PC-3 (cell line): Measurements from ENCODE around the gene ADAMTS15.

Experiments
- EZH2 ChIP-seq: fragments of 300-600 bp; sonication (generic); IDR thresholded peaks from one replicate; pipeline ENCODE4 v1.6.1; 2017; ENCODE audit warnings: antibody characterized with exemption, mild to moderate bottlenecking, low read length; ENCODE audit not compliant: unreplicated experiment
- EZH2phosphoT487 ChIP-seq: fragments of 300-600 bp; sonication (generic); IDR thresholded peaks from 2 replicates; pipeline ENCODE4 v1.6.1; 2018; ENCODE audit warnings: mild to moderate bottlenecking, antibody characterized with exemption, low read length, borderline replicate concordance
- TF ChIP-seq, protein P1 (sequence below): fragments of 300-600 bp; sonication (generic); conservative IDR thresholded peaks from 2 replicates; pipeline ENCODE4 v1.5.1; 2017; ENCODE audit warnings: antibody characterized with exemption, low read depth, mild to moderate bottlenecking, low read length

DNA sequence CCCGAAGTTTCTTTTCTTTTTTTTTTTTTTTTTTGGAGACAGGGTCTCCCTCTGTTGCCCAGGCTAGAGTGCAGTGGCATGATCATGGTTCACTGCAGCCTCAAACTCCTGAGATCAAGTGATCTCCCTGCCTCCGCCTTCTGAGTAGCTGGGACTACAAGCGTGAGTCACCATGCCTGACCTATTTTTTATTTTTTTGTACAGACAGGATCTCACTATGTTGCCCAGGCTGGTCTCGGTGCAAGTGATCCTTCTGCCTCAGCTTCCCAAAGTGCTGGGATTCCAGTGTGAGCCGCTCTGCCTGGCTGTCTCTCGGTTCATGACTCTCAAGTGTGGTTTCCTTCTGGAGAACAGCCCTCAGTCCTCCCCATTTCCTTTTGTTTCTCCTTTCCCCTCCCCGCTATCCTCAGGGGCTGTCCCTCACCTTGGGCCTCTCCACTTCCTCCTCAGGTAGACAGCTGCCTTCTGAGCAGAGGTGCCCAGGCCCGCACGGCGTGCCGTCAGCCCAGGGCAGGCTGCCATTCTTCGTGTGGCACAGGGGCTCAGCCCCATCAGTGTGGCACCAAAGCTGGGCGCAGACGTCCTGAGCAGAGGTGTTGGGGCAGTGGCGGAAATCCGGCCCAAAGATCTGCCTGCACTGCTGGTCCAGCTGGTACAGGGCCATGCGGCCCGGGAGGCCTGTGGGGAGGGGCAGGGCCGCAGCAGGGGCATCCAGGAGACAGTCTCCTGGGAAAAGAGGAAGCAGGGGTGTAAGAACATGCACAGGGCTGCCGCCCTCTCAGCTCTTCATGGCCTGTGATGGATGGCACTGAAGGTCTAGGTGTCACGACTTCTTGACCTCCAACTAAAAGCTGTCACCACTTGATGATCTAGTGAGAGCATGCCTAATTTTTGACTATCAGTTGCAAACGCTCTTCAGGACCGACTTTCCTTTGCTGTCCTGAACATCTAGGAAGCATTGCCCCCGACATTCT is 34.1 kb upstream of the ADAMTS15 start:
- TF ChIP-seq, protein P1, sequence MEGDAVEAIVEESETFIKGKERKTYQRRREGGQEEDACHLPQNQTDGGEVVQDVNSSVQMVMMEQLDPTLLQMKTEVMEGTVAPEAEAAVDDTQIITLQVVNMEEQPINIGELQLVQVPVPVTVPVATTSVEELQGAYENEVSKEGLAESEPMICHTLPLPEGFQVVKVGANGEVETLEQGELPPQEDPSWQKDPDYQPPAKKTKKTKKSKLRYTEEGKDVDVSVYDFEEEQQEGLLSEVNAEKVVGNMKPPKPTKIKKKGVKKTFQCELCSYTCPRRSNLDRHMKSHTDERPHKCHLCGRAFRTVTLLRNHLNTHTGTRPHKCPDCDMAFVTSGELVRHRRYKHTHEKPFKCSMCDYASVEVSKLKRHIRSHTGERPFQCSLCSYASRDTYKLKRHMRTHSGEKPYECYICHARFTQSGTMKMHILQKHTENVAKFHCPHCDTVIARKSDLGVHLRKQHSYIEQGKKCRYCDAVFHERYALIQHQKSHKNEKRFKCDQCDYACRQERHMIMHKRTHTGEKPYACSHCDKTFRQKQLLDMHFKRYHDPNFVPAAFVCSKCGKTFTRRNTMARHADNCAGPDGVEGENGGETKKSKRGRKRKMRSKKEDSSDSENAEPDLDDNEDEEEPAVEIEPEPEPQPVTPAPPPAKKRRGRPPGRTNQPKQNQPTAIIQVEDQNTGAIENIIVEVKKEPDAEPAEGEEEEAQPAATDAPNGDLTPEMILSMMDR = no peak
- TF ChIP-seq EZH2 (no peak), EZH2phosphoT487 (no peak)
